ENCODE results near the gene DGAT2.

The DGAT2 gene

GRCh38 chr11:75771646-75772410, 3.2 kb downstream of the DGAT2 start:
- Histone ChIP-seq H3K4me1 (ENCODE audit: insufficient read depth, low read length) (peaks cover 21% of the 10 kb centered on the region; the same call in 1 of the 2 replicates), H3K4me3 (ENCODE audit: low read length) (no peak overlapping the region), H3K27ac (ENCODE audit: low read length) (no peak overlapping the region), H3K36me3 (ENCODE audit: insufficient read depth, low read depth, low read length) (no peaks in the 10 kb centered on the region), H3K9ac (ENCODE audit: low read depth, low read length) (no peak overlapping the region), H3K27me3 (ENCODE audit: insufficient read depth, low read length) (peaks cover 76% of the 10 kb centered on the region), H3K9me3 (ENCODE audit: insufficient read depth, low read depth, low read length) (no peaks in the 10 kb centered on the region)

- H3K27ac ChIP-seq (ENCODE audit: low read length), result no peak overlapping the region
Observed at GRCh38 chr11:75773595-75774353, 5.2 kb downstream of the DGAT2 start.

GRCh38 chr11:75775056-75775455, 6.5 kb downstream of the DGAT2 start:
- H3K4me3 ChIP-seq (ENCODE audit: low read length), result no peak overlapping the region
- no peaks in the 10 kb centered on the region for H3K36me3 ChIP-seq (ENCODE audit: insufficient read depth, low read depth, low read length)
- H3K27me3 ChIP-seq (ENCODE audit: insufficient read depth, low read length), result peaks cover 44% of the 10 kb centered on the region
- no peak overlapping the region for H3K27ac ChIP-seq (ENCODE audit: low read length)
- H3K4me1 ChIP-seq (ENCODE audit: insufficient read depth, low read length), result peaks cover 13% of the 10 kb centered on the region; the same call in 1 of the 2 replicates
- no peak overlapping the region for H3K9ac ChIP-seq (ENCODE audit: low read depth, low read length)
- no peaks in the 10 kb centered on the region for H3K9me3 ChIP-seq (ENCODE audit: insufficient read depth, low read depth, low read length)

More at GRCh38 chr11:75773595-75774353, 5.2 kb downstream of the DGAT2 start:
- peaks cover 18% of the 10 kb centered on the region; the same call in 1 of the 2 replicates for H3K4me1 ChIP-seq (ENCODE audit: insufficient read depth, low read length)
- H3K4me3 ChIP-seq (ENCODE audit: low read length), result no peak overlapping the region
- no peak overlapping the region for H3K9ac ChIP-seq (ENCODE audit: low read depth, low read length)
- H3K36me3 ChIP-seq (ENCODE audit: insufficient read depth, low read depth, low read length), result no peaks in the 10 kb centered on the region
- peaks cover 57% of the 10 kb centered on the region for H3K27me3 ChIP-seq (ENCODE audit: insufficient read depth, low read length)
- H3K9me3 ChIP-seq (ENCODE audit: insufficient read depth, low read depth, low read length), result no peaks in the 10 kb centered on the region

GRCh38 chr11:75776546-75776945, 8.0 kb downstream of the DGAT2 start:
- Histone ChIP-seq H3K9ac (ENCODE audit: low read depth, low read length) (no peak overlapping the region), H3K4me1 (ENCODE audit: insufficient read depth, low read length) (peaks cover 13% of the 10 kb centered on the region; the same call in 1 of the 2 replicates), H3K36me3 (ENCODE audit: insufficient read depth, low read depth, low read length) (no peaks in the 10 kb centered on the region), H3K27me3 (ENCODE audit: insufficient read depth, low read length) (peaks cover 29% of the 10 kb centered on the region; the same call in 1 of the 2 replicates), H3K9me3 (ENCODE audit: insufficient read depth, low read depth, low read length) (no peaks in the 10 kb centered on the region), H3K4me3 (ENCODE audit: low read length) (no peak overlapping the region), H3K27ac (ENCODE audit: low read length) (no peak overlapping the region)

GRCh38 chr11:75777461-75778110, 9.0 kb downstream of the DGAT2 start:
- Histone ChIP-seq H3K27ac (ENCODE audit: low read length) (no peak overlapping the region), H3K36me3 (ENCODE audit: insufficient read depth, low read depth, low read length) (no peaks in the 10 kb centered on the region), H3K9ac (ENCODE audit: low read depth, low read length) (no peak overlapping the region), H3K4me1 (ENCODE audit: insufficient read depth, low read length) (peaks cover 13% of the 10 kb centered on the region; the same call in 1 of the 2 replicates), H3K9me3 (ENCODE audit: insufficient read depth, low read depth, low read length) (no peaks in the 10 kb centered on the region), H3K27me3 (ENCODE audit: insufficient read depth, low read length) (peaks cover 19% of the 10 kb centered on the region; the same call in 1 of the 2 replicates), H3K4me3 (ENCODE audit: low read length) (no peak overlapping the region)

- H3K36me3 ChIP-seq (ENCODE audit: insufficient read depth, low read depth, low read length), result no peaks in the 10 kb centered on the region
- H3K9ac ChIP-seq (ENCODE audit: low read depth, low read length), result no peak overlapping the region
- H3K4me1 ChIP-seq (ENCODE audit: insufficient read depth, low read length), result peaks cover 13% of the 10 kb centered on the region; the same call in 1 of the 2 replicates
- peaks cover 6% of the 10 kb centered on the region; the same call in 1 of the 2 replicates for H3K27me3 ChIP-seq (ENCODE audit: insufficient read depth, low read length)
- no peak overlapping the region for H3K27ac ChIP-seq (ENCODE audit: low read length)
- H3K9me3 ChIP-seq (ENCODE audit: insufficient read depth, low read depth, low read length), result no peaks in the 10 kb centered on the region
- no peak overlapping the region for H3K4me3 ChIP-seq (ENCODE audit: low read length)
Observed at GRCh38 chr11:75778962-75779361, 10.4 kb downstream of the DGAT2 start.

GRCh38 chr11:75779960-75780359, 11.4 kb downstream of the DGAT2 start:
- Histone ChIP-seq H3K36me3 (ENCODE audit: insufficient read depth, low read depth, low read length) (no peaks in the 10 kb centered on the region), H3K4me3 (ENCODE audit: low read length) (no peak overlapping the region), H3K9me3 (ENCODE audit: insufficient read depth, low read depth, low read length) (no peaks in the 10 kb centered on the region), H3K27ac (ENCODE audit: low read length) (no peak overlapping the region), H3K27me3 (ENCODE audit: insufficient read depth, low read length) (peaks cover 5% of the 10 kb centered on the region; the same call in 1 of the 2 replicates), H3K4me1 (ENCODE audit: insufficient read depth, low read length) (peaks cover 7% of the 10 kb centered on the region; the same call in 1 of the 2 replicates), H3K9ac (ENCODE audit: low read depth, low read length) (no peak overlapping the region)

- Histone ChIP-seq H3K4me3 (ENCODE audit: low read length) (no peak overlapping the region), H3K9ac (ENCODE audit: low read depth, low read length) (no peak overlapping the region), H3K4me1 (ENCODE audit: insufficient read depth, low read length) (no peaks in the 10 kb centered on the region)
Observed at GRCh38 chr11:75780888-75781287, 12.3 kb downstream of the DGAT2 start.

GRCh38 chr11:75781296-75781695, 12.7 kb downstream of the DGAT2 start:
- Histone ChIP-seq H3K4me1 (ENCODE audit: insufficient read depth, low read length) (no peaks in the 10 kb centered on the region), H3K9ac (ENCODE audit: low read depth, low read length) (no peak overlapping the region)

More at GRCh38 chr11:75780888-75781287, 12.3 kb downstream of the DGAT2 start:
- H3K27ac ChIP-seq (ENCODE audit: low read length), result no peak overlapping the region
- peaks cover 5% of the 10 kb centered on the region; the same call in 1 of the 2 replicates for H3K27me3 ChIP-seq (ENCODE audit: insufficient read depth, low read length)
- no peaks in the 10 kb centered on the region for H3K9me3 ChIP-seq (ENCODE audit: insufficient read depth, low read depth, low read length)
- H3K36me3 ChIP-seq (ENCODE audit: insufficient read depth, low read depth, low read length), result no peaks in the 10 kb centered on the region

GRCh38 chr11:75781831-75782230, 13.3 kb downstream of the DGAT2 start:
- Histone ChIP-seq H3K9me3 (ENCODE audit: insufficient read depth, low read depth, low read length) (no peaks in the 10 kb centered on the region), H3K9ac (ENCODE audit: low read depth, low read length) (no peak overlapping the region), H3K27ac (ENCODE audit: low read length) (no peak overlapping the region), H3K4me3 (ENCODE audit: low read length) (no peak overlapping the region), H3K4me1 (ENCODE audit: insufficient read depth, low read length) (no peaks in the 10 kb centered on the region), H3K27me3 (ENCODE audit: insufficient read depth, low read length) (no peaks in the 10 kb centered on the region; the same call in 1 of the 2 replicates), H3K36me3 (ENCODE audit: insufficient read depth, low read depth, low read length) (no peaks in the 10 kb centered on the region)

More at GRCh38 chr11:75781296-75781695, 12.7 kb downstream of the DGAT2 start:
- H3K27me3 ChIP-seq (ENCODE audit: insufficient read depth, low read length), result peaks cover under 1% of the 10 kb centered on the region; the same call in 1 of the 2 replicates
- no peak overlapping the region for H3K27ac ChIP-seq (ENCODE audit: low read length)
- H3K9me3 ChIP-seq (ENCODE audit: insufficient read depth, low read depth, low read length), result no peaks in the 10 kb centered on the region
- H3K36me3 ChIP-seq (ENCODE audit: insufficient read depth, low read depth, low read length), result no peaks in the 10 kb centered on the region
- no peak overlapping the region for H3K4me3 ChIP-seq (ENCODE audit: low read length)

- no peak overlapping the region for H3K27ac ChIP-seq (ENCODE audit: low read length)
- H3K9ac ChIP-seq (ENCODE audit: low read depth, low read length), result no peak overlapping the region
Observed at GRCh38 chr11:75782540-75783263, 14.1 kb downstream of the DGAT2 start.

More at GRCh38 chr11:75782540-75783263, 14.1 kb downstream of the DGAT2 start:
- Histone ChIP-seq H3K4me3 (ENCODE audit: low read length) (no peak overlapping the region), H3K36me3 (ENCODE audit: insufficient read depth, low read depth, low read length) (no peaks in the 10 kb centered on the region), H3K27me3 (ENCODE audit: insufficient read depth, low read length) (no peaks in the 10 kb centered on the region), H3K4me1 (ENCODE audit: insufficient read depth, low read length) (no peaks in the 10 kb centered on the region), H3K9me3 (ENCODE audit: insufficient read depth, low read depth, low read length) (no peaks in the 10 kb centered on the region)
